ENCODE measurements around the gene SELENOK.
"Not testable (repeated sequence)": the region's sequence is repeated elsewhere in the genome, so short reads cannot be mapped to it uniquely, and the experiment has no call there.

Gene SELENOK

GRCh38 chr3:53891497-53892285, at the start of gene SELENOK:
TSS of gene SELENOK (minus strand) at chr3:53891859.
- peak; percentile 99 for DNase-seq

- no peak for DNase-seq
Observed at GRCh38 chr3:53941184-53941583, 49.5 kb upstream of the SELENOK start.

- no peak for DNase-seq
Observed at GRCh38 chr3:53940623-53941022, 49.0 kb upstream of the SELENOK start.

GRCh38 chr3:53939813-53940212, 48.2 kb upstream of the SELENOK start:
- DNase-seq = no peak

- DNase-seq = no peak
Observed at GRCh38 chr3:53939086-53939582, 47.5 kb upstream of the SELENOK start.

GRCh38 chr3:53938645-53939044, 47.0 kb upstream of the SELENOK start:
- peak; percentile 39 for DNase-seq

GRCh38 chr3:53936347-53936746, 44.7 kb upstream of the SELENOK start:
- no peak for DNase-seq

- DNase-seq = no peak
Observed at GRCh38 chr3:53935283-53935901, 43.7 kb upstream of the SELENOK start.

- not testable (repeated sequence) for DNase-seq
Observed at GRCh38 chr3:53927208-53927872, 35.7 kb upstream of the SELENOK start.

- no peak for DNase-seq
Observed at GRCh38 chr3:53921296-53921695, 29.6 kb upstream of the SELENOK start.

GRCh38 chr3:53919741-53920140, 28.1 kb upstream of the SELENOK start:
- DNase-seq = no peak

GRCh38 chr3:53913401-53913800, 21.7 kb upstream of the SELENOK start:
- DNase-seq = no peak

GRCh38 chr3:53902711-53903110, 11.1 kb upstream of the SELENOK start:
- DNase-seq = no peak

- DNase-seq = no peak
Observed at GRCh38 chr3:53902067-53902466, 10.4 kb upstream of the SELENOK start.

- DNase-seq = no peak
Observed at GRCh38 chr3:53900666-53901331, 9.1 kb upstream of the SELENOK start.

- no peak for DNase-seq
Observed at GRCh38 chr3:53899750-53900149, 8.1 kb upstream of the SELENOK start.

- no peak for DNase-seq
Observed at GRCh38 chr3:53892286-53892637, 603 bp upstream of the SELENOK start.

- DNase-seq = no peak
Observed at GRCh38 chr3:53890726-53891475, 758 bp downstream of the SELENOK start.

GRCh38 chr3:53888232-53888631, 3.4 kb downstream of the SELENOK start:
- DNase-seq = no peak

- DNase-seq = no peak
Observed at GRCh38 chr3:53887446-53887845, 4.2 kb downstream of the SELENOK start.

GRCh38 chr3:53885239-53885638, 6.4 kb downstream of the SELENOK start:
- DNase-seq = no peak

- DNase-seq = no peak
Observed at GRCh38 chr3:53884623-53885022, 7.0 kb downstream of the SELENOK start.

- DNase-seq = no peak
Observed at GRCh38 chr3:53883008-53883407, 8.7 kb downstream of the SELENOK start.

All from right hindlimb (tissue), 1 donor.